HG03571 (cell line): ENCODE measurements around the gene ACACA.

Experiments
- ATAC-seq: cut with Tn5 transposase; IDR thresholded peaks from one replicate; pipeline ENCODE4 v1.9.1; 2021; ENCODE audit not compliant: unreplicated experiment

The ACACA gene

GRCh38 chr17:37294888-37295287 is 111.7 kb downstream of the ACACA start:
- no peak for ATAC-seq

GRCh38 chr17:37293770-37294169 is 112.9 kb downstream of the ACACA start:
- ATAC-seq = no peak

- no peak for ATAC-seq
Measured at GRCh38 chr17:37292429-37293139, 114.1 kb downstream of the ACACA start.

DNA sequence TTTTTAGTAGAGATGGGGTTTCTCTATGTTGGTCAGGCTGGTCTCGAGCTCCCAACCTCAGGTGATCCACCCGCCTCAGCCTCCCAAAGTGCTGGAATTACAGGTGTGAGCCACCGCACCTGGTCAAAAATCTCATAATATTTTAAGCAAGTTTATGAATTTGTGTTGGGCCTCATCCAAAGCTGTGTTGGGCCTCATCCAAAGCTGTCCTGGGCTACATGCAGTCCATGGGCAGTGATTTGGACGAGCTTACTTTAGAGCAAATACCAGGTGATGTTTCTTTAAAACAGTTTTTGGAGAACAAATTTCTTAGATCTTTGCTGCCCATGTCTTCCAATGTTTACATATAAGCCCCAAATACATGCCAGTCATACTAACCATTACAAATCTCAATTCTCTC is 115.3 kb downstream of the ACACA start:
- no peak for ATAC-seq

- ATAC-seq = no peak
Measured at GRCh38 chr17:37286430-37286829, 120.2 kb downstream of the ACACA start.

- ATAC-seq = no peak
Measured at GRCh38 chr17:37284191-37284590, 122.4 kb downstream of the ACACA start.

DNA sequence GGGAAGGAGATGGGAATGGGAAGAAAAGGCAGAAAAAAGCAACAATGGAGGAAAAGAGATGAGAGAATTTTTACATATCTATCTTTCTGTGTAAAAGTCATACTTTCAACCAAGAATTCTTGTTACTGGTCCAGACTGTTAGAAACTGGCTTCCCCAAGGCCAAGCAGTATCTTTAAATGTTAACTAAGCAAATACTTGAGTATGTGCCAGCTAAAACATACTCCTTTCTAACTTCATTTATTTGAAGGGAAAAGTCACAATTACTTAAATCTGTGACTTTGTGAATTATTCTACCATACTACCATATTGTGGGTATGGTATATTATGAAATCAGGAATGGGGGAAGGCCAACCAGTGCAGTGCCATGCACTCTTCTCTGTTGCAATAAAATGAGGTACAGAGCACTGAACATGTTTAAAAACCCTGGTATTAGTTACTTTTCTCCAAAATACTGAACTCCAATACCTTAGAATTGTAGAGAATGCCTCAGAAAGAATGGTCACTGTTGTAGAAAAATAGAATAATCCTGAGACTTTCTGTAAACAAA is 123.1 kb downstream of the ACACA start:
- no peak for ATAC-seq

GRCh38 chr17:37280841-37281240 is 125.8 kb downstream of the ACACA start:
- ATAC-seq = no peak

GRCh38 chr17:37278247-37278894 is 128.3 kb downstream of the ACACA start:
- ATAC-seq = no peak

GRCh38 chr17:37276475-37276874 is 130.2 kb downstream of the ACACA start:
- no peak for ATAC-seq

- ATAC-seq = no peak
Measured at GRCh38 chr17:37274461-37274860, 132.2 kb downstream of the ACACA start.

DNA sequence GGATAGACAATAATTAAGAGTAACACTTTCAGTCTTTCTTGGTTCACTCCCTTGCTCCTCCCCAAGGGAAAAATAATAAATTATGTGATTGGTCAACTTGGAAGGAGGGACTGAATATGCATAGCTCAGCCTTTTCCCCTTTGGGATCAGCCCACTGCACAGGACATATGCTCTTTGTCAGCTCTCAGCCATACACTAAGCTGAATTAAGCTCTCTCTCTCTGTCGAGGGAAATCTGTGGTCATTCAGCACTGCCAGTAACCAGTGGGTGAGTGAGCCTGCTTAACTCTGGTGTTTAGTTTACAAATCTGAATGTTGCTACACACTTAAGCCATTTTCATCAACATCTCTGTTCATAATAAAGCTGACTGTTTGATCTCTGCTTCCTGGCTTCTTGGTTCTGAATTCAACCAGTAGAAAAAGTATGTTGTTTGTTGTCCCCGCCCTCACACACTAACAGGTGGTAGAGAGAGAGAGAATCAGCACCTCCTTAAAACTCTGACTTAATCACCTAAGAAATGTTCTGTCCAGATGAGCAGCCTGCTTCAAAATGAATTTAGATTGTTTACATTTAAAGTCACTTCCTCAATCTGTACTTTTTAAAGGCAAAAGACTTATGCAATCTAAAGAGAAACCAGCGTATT is 133.1 kb downstream of the ACACA start:
- ATAC-seq = no peak

DNA sequence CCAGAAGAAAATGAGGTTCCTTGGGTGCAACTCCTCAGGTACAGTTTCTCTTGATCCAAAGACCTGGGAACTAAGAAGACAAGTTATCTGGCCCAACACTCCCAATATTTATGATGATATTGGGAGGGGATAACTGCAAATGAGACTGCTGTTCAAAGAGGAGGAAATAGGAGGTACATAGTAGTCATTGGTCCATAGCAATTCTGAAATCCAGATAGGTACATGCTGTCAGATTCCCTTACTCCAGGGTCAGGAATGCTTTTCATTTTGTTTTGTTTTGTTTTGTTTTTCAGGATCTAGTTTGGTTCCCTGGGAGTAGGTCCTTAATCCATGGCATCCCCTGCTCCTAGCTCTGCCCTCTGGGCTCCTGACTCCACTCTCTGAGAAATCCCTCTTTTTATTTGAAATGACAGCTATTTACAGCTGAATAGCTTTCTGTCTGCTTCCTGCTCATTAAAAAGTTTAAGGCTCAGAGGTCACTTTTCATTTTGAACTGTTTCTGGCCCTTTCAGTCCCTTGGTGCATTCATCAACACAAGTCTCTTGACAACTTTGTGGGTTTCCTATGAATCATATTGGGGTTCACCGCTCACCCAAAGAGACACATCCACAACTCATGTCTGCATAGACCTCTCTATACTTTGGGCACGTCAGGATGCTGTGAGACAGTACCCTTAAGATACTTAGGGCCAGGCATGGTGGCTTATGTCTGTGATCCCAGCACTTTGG is 141.0 kb downstream of the ACACA start:
- no peak for ATAC-seq

DNA sequence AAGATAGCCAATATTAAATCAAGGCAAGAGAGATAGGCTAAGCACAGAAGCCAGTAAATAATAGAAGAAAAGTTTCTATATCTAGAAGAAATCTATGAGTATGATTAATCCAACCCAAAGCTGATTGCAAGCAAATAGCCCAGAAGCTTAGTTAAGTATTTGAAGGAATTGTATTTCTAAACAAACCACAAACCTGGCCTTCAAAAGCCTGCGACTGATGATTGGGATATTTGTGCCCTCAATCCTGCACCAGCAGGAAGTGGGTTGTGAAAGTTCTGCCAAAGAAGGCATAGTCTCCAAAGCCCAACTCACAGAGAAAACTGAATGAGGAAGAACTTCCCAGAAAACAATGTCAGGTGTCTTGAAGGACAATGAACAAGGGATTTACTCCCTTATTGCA is 145.3 kb downstream of the ACACA start:
- ATAC-seq = no peak

DNA sequence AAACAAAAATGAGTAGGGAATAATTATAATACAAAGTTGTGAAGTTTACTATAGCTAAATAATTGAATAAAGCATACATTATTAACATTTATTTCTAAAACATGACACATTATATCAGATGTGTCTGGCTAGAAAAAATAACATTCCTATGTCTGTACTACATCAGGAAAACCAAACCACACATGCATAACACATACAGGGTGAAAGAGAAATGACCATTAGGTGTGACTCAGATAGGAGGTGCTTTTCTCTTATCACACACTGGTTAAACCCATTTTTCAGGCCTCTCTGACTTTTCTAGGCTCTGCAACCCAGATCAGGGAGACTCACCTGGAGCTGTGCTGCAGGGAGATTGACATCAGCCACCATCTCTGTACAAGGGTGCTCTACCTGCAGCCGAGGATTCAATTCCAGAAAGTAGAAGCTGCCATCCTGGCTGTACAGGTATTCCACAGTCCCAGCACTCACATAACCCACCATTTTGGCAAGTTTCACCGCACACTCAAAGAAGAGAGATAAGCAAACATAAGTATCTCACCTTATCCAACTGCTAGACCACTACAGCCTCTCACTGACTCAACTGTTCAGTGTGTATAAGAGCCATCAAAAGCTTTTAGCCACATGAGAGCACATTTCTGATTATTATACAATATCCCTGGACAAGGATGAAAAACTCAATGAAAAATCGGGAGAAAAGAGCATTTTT is 147.5 kb downstream of the ACACA start:
- no peak for ATAC-seq

- ATAC-seq = no peak
Measured at GRCh38 chr17:37256627-37257026, 150.0 kb downstream of the ACACA start.

GRCh38 chr17:37255432-37255831 is 151.2 kb downstream of the ACACA start:
- no peak for ATAC-seq

DNA sequence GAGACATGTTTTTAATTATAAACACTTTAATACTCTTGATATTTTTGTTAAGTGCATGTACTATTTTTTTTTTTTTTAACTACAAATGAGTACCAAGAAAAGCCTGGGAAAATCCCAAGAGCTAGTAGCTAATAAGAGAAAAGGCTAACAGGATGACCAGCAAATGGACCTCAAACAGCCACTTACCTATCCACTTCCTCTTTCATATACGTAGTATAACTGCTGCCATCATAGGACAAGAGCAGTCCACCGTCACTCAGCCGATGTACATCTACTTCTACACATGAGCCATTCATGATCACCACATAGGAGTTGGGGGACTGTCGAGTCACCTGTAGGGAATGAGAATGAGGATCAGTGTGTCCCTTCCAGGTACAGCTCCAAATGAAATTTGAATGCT is 158.8 kb downstream of the ACACA start:
- ATAC-seq = no peak

- ATAC-seq = no peak
Measured at GRCh38 chr17:37246085-37246484, 160.6 kb downstream of the ACACA start.

GRCh38 chr17:37240381-37240780 is 166.3 kb downstream of the ACACA start:
- no peak for ATAC-seq
